Progenitor cell of endocrine pancreas (in vitro differentiated cells): ENCODE measurements around the gene GNG12. TPM values are rescaled to one million over a fixed set of nuclear protein-coding genes. Genes with fewer than 3 reads are reported as not detected.
A peak's percentile ranks its signal among the peaks of the same experiment; 100 is the strongest.

ENCODE experiments used
- DNase-seq: peaks from one replicate; pipeline ENCODE4 v3.0.0; 2021; ENCODE audit warnings: low spot score; ENCODE audit not compliant: unreplicated experiment
- H3K27ac Mint-ChIP-seq: 2 replicates; pipeline ENCODE4 v1.8.0; 2021; ENCODE audit warnings: mild to moderate bottlenecking, moderate library complexity, mixed read lengths
- H3K27me3 Mint-ChIP-seq: 2 replicates; pipeline ENCODE4 v1.8.0; 2021; ENCODE audit warnings: mixed read lengths
- H3K36me3 Mint-ChIP-seq: 2 replicates; pipeline ENCODE4 v1.8.0; 2022; ENCODE audit warnings: mixed read lengths; ENCODE audit not compliant: insufficient read depth
- H3K4me1 Mint-ChIP-seq: 2 replicates; pipeline ENCODE4 v1.8.0; 2021; ENCODE audit warnings: low read depth, mixed read lengths
- H3K4me3 Mint-ChIP-seq: 2 replicates; pipeline ENCODE4 v1.8.0; 2021; ENCODE audit warnings: low read depth, mild to moderate bottlenecking, moderate library complexity, mixed read lengths
- H3K9me3 Mint-ChIP-seq: 2 replicates; pipeline ENCODE4 v1.8.0; 2021; ENCODE audit warnings: low read depth, mixed read lengths
- total RNA-seq: library from RNA; stranded (reverse); gene quantifications from 2 replicates; pipeline ENCODE4 v1.2.1, GENCODE V29; 2021
- TF ChIP-seq, protein P1 (sequence below): fragments of 200-600 bp; sonication (generic); IDR thresholded peaks from one replicate; pipeline ENCODE4 v1.5.0; 2021; ENCODE audit warnings: antibody characterized with exemption, mild to moderate bottlenecking; ENCODE audit not compliant: unreplicated experiment

Gene GNG12
- total RNA-seq, 1 donor from 2014 or later, result 8.9 TPM

DNA sequence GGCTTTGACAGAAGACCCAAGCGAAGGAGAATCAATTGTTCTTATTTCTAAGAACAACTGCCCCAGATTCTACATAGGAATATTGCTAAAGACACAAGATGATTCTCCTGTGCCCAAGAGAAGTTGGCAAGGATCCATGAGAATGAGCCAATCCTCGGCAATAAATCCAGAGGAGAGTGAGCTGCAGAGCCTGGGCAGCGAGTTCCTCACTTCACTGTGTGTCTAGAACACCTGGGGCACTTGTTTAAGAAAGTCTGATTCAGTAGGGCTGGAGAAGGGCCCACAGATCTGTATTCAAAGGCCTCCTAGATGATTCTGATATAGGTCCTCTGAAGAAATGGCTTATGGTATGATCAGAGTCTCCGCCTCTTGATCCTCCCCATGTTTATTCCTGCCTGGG lies 116.5 kb downstream of the GNG12 start:
- no peaks in the 10 kb centered on the region for H3K36me3 Mint-ChIP-seq
- peaks cover 20% of the 10 kb centered on the region for H3K4me1 Mint-ChIP-seq
- DNase-seq, result no peak
- no peak overlapping the region for H3K27ac Mint-ChIP-seq
- peaks cover 3% of the 10 kb centered on the region for H3K27me3 Mint-ChIP-seq
- TF ChIP-seq, protein P1, sequence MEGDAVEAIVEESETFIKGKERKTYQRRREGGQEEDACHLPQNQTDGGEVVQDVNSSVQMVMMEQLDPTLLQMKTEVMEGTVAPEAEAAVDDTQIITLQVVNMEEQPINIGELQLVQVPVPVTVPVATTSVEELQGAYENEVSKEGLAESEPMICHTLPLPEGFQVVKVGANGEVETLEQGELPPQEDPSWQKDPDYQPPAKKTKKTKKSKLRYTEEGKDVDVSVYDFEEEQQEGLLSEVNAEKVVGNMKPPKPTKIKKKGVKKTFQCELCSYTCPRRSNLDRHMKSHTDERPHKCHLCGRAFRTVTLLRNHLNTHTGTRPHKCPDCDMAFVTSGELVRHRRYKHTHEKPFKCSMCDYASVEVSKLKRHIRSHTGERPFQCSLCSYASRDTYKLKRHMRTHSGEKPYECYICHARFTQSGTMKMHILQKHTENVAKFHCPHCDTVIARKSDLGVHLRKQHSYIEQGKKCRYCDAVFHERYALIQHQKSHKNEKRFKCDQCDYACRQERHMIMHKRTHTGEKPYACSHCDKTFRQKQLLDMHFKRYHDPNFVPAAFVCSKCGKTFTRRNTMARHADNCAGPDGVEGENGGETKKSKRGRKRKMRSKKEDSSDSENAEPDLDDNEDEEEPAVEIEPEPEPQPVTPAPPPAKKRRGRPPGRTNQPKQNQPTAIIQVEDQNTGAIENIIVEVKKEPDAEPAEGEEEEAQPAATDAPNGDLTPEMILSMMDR, result no peak
- no peaks in the 10 kb centered on the region for H3K9me3 Mint-ChIP-seq
- no peak overlapping the region for H3K4me3 Mint-ChIP-seq

DNA sequence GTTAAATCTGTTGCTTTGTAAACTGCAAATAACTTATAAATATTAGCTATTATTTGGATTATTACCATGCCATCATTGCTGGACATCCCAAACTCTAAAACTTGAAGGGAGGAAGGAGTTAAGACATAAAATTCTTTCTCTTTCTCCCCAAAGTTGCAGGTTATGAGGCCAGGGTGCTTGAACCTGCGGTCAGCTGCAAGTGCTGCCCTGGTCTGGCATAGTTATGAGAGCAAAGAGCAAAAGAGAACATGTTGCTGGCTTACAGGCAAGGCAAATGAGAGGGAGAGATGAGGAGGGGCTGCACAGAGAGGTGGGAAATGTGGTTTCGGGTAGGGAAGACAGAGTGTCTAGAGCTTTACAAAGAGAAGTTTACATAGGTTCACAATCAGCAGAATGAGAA lies 117.4 kb downstream of the GNG12 start:
- peaks cover 30% of the 10 kb centered on the region for H3K4me1 Mint-ChIP-seq
- no peaks in the 10 kb centered on the region for H3K9me3 Mint-ChIP-seq
- peaks cover 3% of the 10 kb centered on the region for H3K27me3 Mint-ChIP-seq
- H3K4me3 Mint-ChIP-seq, result no peak overlapping the region
- no peak overlapping the region for H3K27ac Mint-ChIP-seq
- no peak for DNase-seq
- no peaks in the 10 kb centered on the region for H3K36me3 Mint-ChIP-seq
- TF ChIP-seq, protein P1, result no peak

DNA sequence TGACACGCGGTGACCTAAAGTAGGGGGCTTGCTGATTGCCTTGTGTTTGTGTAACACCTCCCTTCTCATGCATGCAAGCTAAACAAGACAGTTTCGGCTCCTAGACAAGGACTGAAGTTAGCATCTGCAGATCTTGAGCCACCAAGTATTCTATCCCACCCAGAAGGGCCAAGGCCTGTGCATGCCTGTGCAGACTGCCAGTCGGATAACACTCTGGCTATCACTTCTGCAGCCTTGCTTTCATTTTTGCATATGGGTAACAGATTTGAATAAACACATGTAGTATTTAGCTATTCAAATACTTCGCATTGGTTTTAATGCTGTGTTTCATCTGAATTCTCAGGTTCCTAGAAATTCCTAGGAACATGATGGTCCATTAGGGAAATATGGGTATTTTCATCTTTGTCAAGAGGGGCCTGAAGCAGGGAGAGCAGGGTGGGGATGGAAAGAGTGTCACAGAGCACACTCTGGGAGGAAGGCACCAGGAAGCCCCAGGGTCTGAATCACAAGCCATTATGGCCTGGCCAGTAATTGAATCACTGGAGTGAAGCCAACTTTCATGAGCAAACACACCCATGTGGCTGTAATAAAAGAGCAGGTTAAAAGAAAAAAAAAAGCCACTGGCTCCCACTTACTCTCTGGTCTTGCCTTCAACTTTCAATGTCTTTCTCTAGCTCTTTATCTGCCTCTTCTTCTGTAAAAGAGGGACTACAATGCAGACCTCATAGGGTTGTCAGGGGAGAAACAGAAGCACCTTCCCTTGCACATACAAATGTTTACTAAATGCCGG lies 120.0 kb downstream of the GNG12 start:
- peaks cover 3% of the 10 kb centered on the region for H3K27me3 Mint-ChIP-seq
- H3K36me3 Mint-ChIP-seq, result no peaks in the 10 kb centered on the region
- no peak overlapping the region for H3K4me3 Mint-ChIP-seq
- peaks cover 34% of the 10 kb centered on the region for H3K4me1 Mint-ChIP-seq
- H3K9me3 Mint-ChIP-seq, result no peaks in the 10 kb centered on the region
- TF ChIP-seq, protein P1, result no peak
- no peak for DNase-seq
- H3K27ac Mint-ChIP-seq, result no peak overlapping the region

DNA sequence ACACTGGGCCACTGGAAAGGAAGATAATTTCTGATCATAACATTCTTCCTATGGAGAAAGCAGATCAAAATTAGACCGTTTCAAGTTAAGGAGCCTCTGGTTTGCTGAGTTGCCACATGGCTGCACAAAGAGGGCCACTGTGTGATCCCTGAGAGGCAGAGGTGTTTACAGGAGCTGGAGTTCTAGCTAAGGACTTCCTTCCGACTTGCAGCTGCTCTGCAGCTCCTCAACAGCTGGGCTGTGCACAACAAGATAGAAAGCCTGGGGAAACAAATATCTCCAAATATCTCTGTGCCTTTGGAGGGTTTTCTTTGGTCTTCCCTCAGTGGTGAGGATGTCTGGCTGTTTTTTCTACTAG lies 121.4 kb downstream of the GNG12 start:
- no peak overlapping the region for H3K27ac Mint-ChIP-seq
- H3K4me3 Mint-ChIP-seq, result no peak overlapping the region
- H3K9me3 Mint-ChIP-seq, result no peaks in the 10 kb centered on the region
- H3K27me3 Mint-ChIP-seq, result peaks cover 3% of the 10 kb centered on the region
- DNase-seq, result no peak
- peaks cover 31% of the 10 kb centered on the region for H3K4me1 Mint-ChIP-seq
- TF ChIP-seq, protein P1, result no peak
- peaks cover 2% of the 10 kb centered on the region for H3K36me3 Mint-ChIP-seq

DNA sequence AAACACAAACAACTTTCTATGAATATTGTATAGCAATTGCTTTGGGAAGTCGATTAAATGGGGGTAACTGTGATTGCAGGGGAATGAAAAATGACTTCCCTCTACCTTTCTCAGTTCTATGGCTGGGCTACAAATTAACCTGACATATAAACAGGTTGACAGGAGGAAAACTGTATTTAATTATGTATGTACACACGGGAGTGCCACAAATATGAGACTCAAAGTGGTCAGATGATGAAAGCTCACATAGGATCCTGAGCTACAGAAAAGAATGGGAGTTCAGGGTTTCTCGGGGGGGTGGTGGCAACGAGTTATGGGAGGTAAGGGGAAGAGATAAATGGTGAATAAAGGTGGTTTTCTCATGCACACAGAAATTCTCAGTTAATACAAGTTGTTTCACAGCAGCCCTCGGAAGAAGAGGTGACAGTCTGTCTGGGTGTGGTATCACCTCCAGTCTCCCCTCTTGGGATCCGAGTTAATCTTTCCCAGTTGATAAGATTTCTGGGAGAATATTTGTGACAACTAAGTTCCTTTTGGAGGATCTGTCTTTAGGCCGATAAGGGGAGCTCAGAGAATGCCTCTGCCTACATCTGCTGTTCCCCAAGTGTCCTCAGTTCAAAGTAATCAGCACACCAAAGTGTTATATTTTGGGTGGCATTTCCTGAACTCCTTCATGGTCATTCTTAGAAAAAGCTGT lies 122.0 kb downstream of the GNG12 start:
- Mint-ChIP-seq H3K36me3 (peaks cover 3% of the 10 kb centered on the region), H3K9me3 (no peaks in the 10 kb centered on the region), H3K27ac (peak overlapping the region; percentile 6), H3K4me1 (peaks cover 29% of the 10 kb centered on the region), H3K27me3 (no peaks in the 10 kb centered on the region), H3K4me3 (peak overlapping the region; percentile 11)
- no peak for DNase-seq
- TF ChIP-seq, protein P1, result no peak
